SK-MEL-5 (cell line): ENCODE measurements around the gene CCL26. TPM values are rescaled to one million over a fixed set of nuclear protein-coding genes. Genes with fewer than 3 reads are reported as not detected.

ENCODE experiments used
- DNase-seq: peaks from one replicate; pipeline ENCODE4 v3.0.0-alpha.2; 2016; ENCODE audit warnings: low read depth, low spot score
- in situ Hi-C: cut with HindIII; loops from 2 replicates; pipeline ENCODE4 v1.10.0; 2016; ENCODE audit warnings: low sequenced_read_pairs, high pct_unique_total_duplicates, low pct_unique_long_range_greater_than_20kb
- polyA plus RNA-seq, 2 experiments: library from polyadenylated mRNA; depleted of rRNA; stranded (reverse); fragments of >200 nt; gene quantifications; 2 replicates each; pipeline ENCODE4 v1.2.3, GENCODE V29; 2015
- total RNA-seq: library from RNA; depleted of rRNA; stranded (reverse); fragments of >200 nt; shearing (Covaris generic); gene quantifications from 2 replicates; pipeline ENCODE4 v1.2.3, GENCODE V29; 2014; rRNA removed

Gene CCL26, protein sequence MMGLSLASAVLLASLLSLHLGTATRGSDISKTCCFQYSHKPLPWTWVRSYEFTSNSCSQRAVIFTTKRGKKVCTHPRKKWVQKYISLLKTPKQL
- total RNA-seq: not detected in 2 replicates
- polyA plus RNA-seq (2015; cell fraction: cytosol; rRNA removed): not detected in 2 replicates
- not detected in 2 replicates for polyA plus RNA-seq (2015; cell fraction: nucleus; rRNA removed)

DNA sequence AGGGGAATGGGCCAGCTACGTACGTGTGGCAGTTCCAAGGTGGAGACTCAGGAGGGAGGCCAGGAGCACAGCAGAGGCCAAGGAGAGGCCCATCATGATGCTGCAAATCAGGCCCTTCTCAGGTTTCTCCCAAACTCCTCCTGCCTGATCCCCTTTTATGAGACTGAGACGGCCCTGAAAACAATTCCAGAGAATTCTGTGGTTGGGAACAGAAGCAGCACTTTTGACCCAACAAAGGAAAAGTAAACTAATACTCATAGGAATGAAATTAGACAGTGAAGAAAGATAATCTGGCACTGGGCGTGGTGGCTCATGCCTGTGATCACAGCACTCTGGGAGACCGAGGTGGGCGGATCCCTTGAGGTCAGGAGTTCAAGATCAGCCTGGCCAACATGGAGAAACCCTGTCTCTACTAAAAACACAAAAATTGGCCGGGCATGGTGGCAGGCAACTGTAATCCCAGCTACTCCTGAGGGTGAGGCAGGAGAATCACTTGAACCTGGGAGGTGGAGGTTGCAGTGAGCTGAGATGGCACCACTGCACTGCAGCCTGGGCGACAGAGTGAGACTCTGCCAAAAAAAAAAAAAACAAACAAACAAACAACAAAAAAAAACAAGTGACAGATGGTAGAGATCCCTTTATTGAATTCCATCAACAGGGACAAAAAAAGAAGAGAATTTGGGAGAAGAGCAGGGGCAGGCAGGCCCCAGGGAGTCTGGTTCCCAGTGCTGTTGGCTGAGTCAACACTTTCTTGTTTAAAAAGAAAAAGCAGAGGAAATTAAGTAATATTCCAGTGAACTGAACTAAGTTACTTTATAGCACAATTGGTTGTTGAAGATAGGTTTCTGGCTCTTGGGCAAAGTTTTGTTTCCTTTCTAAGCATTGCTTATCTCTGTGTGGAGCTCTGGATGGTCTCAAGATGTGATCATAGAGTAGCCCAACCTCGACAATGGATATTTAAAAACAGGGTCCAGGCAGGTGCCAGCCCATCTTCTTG lies at the start of gene CCL26:
CCL26 (minus strand) TSS at position 131 of the 997 bp plus-strand sequence; CDS start at position 96, 35 bp downstream.
- in situ Hi-C loops: no loop called here
- no peak for DNase-seq

DNA sequence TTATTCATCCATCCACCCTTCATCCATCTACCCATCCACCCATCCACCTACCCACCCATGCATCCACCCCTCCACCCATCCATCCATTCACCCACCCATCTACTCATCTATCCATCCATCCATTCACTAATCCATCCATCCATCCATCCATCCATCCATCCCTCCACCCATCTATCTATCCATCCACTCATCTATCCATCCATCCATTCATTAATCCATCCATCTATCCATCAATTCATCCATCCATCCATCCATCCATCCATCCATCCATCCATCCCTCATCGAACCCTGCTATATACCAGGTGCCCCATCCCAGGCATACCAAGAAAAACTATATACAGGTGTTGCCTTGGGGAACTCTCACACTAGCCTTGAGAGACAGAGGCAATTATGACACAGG lies 48.7 kb upstream of the CCL26 start:
- DNase-seq: no peak
- in situ Hi-C loops: no loop called here

DNA sequence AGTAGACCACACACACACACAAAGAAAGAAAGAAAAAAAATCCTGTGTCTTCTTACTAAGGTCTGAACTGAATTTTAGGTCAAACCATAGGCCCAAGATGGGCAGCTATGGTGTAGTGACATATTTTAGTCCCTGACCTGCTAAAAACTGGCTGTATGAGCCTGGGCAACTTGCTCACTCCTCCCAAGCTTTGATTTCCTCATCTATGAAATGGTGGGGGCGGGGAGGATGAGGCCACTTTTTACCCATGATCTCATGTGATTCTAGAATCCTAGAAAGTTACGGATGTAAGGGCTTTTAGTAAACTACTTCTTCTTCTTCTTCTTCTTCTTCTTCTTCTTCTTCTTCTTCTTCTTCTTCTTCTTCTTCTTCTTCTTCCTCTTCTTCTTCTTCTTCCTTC lies 47.7 kb upstream of the CCL26 start:
- in situ Hi-C loops: no loop called here
- no peak for DNase-seq

DNA sequence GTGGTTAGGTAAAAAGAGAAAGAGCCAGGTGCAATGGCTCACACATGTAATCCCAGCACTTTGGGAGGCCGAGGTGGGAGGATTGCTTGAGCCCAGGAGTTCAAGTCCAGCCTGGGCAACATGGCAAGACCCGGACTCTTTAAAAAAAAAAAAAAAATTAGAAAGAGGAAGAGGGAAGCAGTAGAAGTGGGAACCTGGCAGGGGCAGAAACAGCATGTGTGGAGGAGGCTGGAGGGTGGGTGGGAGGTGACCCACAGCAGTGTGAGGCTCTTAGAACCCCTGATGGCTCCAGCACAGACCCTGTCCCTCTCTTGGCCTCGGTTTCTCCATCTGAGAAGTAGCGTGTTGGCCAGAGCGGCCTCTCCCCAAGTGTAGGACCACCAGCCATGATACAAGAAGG lies 46.5 kb upstream of the CCL26 start:
- DNase-seq: no peak
- in situ Hi-C loops: no loop called here

DNA sequence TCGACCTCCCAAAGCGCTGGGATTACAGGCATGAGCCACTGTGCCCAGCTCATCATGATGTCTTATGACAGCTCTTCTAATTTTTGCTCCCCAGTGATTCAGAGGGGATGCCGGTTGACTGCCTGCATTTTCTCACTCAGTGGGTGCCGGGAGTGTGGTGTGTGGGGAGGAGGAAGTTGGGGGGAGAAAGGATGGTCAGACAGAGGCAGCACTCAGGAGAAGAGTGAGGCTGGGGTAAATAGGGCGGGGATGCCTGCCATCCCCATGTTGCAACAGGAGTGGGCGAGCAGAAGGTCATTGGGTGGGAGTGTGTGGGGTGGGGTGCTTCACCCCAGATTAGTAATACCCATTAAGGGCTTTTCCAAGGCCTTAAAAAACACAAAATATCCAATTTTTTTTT lies 45.1 kb upstream of the CCL26 start:
- DNase-seq: no peak
- in situ Hi-C loops: no loop called here

DNA sequence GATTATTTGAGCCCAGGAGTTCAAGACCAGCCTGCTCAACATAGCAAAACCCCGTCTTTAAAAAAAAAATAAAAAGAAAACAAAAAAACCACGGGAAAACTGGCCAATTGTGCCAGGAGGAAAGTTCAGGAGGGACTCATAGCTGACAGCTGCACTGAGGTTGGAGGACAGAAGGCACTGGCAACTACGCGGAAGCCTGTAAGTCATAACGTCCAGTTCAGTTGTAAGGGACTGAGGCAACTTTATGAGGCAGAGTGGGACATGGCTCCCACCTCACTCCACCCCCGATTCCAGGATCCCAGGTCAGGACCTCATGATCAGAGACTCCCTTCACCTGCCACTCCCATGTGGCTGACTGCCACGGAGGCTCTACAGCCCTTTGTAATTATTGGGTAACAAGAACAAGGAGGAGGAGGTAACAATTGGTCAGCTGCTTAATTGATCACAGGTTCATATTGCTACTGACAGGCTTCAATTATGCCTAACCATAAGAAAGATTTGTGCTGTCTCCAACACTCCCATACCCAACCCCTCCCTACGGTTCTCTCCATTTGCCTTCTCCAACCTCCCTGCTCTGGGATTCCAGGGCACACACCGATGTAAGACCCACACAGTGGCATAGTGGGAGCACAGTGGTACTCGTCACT lies 43.5 kb upstream of the CCL26 start:
- DNase-seq: no peak
- in situ Hi-C loops: no loop called here

DNA sequence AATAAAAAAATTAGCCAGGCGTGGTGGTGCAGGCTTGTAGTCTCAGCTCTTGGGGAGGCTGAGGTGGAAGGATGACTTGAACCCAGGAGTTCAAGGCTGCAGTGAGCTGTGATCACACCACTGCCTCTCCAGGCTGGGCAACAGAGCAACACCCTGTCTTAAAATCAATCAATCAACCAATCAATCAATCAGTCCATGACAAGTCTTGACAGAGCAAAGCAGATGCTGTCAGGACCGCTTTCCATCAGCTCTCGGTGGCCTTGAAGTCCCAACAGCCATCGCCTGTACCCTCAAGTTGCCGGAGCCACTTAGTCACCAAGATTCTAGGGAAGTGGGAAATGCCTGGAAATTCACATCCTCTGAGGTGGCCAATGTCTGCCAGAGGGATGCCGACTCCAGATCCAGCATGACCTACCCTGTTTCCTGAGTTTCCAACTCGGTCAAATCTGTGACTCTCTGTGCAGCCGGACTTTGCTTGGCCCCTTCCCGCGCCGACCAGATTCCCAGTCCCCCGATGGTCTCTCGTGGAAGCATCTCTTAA lies 42.5 kb upstream of the CCL26 start:
- no peak for DNase-seq
- in situ Hi-C loops: no loop called here

DNA sequence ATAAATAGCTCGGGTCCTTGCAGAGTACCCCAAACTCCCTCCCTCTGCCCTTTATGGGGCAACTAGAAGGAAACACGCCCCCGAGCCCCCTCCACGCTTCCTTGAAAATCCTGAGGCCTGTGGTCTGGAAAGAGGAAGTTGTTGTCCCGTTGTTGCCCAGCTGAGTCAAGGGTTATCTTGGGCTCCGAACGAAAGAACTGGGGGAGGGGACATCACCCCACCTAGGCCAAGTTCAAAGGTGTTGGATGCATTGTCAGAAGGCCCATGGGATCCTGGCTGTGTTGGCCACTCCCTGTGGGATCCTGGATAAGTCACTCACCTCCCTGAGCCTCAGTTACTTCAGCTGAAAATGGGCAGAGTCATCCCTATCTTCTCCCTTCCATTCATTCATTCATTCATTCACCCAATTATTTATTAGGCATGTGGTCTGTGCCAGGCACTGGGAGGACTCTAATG lies 41.8 kb upstream of the CCL26 start, which contains the start of gene CCL24:
CCL24 (minus strand) TSS at position 26 of the 456 bp plus-strand sequence. CDS start 91 bp downstream, outside the sequence.
- in situ Hi-C loops: no loop called here
- DNase-seq: no peak

DNA sequence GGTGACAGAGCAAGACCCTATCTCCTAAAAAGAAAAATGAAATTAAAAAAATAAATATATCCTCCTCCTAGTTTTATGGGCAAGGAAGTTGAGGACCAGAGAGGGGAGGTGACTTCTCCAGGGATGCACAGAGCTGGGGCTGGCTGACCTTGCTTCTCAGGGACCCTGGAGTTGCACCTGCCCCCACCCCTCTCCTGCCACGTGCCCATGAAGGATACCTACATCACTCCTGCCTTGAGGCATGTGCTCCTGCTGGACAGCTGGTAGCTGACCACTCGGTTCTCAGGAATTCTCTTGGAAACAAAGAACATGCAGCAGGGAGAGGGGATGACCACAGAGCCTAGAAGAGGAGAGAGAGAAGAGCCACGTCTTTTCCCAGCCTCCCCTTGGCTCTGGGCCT lies 41.1 kb upstream of the CCL26 start:
- in situ Hi-C loops: no loop called here
- DNase-seq: no peak

DNA sequence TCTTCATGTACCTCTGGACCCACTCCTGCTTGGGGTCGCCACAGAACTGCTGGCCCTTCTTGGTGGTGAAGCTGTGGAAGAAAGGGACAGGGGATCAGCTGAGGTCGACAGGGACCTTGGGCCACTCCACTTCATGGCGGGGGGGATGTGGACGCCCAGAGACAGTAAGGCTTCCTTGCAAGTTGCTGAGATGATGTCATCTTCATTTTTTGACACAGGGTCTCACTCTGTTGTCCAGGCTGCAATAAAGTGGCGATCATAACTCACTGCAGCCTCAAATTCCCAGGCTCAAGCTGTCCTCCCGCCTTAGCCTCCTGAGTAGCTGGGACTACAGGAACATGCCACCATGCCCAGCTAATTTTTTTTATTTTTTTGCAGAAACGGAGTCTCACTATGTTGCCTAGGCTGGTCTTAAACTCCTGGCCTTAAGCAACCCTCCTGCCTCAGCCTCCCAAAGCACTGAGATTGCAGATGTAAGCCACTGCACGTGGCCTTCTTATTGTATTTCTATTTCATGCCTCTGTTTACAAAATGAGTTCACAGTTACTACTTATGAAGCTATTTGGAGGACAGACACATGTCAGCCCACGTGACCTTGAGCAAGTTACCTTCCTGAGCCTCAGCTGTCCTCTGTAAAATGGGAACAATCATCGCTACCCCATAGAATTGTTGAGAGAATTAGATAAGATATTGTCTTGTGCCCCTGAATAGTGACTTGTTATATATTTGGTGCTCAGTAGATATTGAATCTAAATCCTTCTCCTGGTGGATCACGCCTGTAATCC lies 40.1 kb upstream of the CCL26 start:
- in situ Hi-C loops: no loop called here

DNA sequence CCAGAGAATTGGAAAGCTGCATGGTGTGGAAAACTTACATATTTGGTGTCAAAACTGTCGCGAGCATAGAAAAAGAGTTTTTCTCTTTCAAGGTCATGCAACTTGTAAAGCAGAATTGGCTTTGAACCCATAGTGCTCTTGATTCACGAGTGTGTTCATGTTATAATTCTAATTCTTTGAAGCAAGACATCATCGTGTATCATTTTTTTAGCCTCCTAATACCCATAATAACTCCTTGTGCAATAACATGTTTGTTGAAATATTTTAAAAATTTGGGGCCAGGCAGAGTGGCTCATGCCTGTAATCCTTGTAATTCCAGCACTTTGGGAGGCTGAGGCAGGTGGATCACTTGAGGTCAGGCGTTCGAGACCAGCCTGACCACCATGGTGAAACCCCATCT lies 37.4 kb upstream of the CCL26 start:
- DNase-seq: no peak
- in situ Hi-C loops: no loop called here

More for the DNA sequence above, 40.1 kb upstream of the CCL26 start:
- no peak for DNase-seq

DNA sequence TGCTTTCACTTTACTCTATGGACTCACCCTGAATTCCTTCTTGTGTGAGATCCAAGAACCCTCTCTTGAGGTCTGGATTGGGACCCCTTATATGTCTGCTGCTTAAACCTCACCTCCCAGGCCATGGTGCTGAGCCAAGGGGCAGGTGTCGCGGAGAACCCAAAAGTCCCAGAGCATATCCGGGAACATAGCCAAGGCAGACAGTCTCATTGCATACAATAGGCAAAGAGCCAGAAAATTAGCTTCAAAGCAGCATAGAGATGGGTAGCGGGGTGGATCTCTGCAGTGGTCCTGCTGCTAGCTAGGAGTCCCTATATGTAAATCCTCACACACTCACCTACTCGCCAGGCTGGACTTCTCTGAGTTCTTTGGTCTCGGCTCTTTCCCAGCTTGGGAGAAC lies 36.1 kb upstream of the CCL26 start:
- DNase-seq: no peak
- in situ Hi-C loops: no loop called here

DNA sequence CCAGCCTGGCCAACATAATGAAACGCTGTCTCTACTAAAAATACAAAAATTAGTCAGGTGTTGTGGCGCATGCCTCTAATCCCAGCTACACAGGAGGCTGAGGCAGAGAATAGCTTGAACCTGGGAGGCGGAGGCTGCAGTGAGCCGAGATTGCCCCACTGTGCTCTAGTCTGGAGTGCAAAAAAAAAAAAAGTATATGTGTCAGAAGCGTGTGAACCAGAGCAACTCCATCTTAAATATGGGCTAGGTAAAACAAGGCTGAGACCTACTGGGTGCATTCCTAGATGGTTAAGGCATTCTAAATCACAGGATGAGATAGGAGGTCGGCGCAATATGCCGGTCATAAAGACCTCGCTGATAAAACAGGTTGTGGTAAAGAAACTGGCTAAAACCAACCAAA lies 35.4 kb upstream of the CCL26 start:
- no peak for DNase-seq
- in situ Hi-C loops: no loop called here

DNA sequence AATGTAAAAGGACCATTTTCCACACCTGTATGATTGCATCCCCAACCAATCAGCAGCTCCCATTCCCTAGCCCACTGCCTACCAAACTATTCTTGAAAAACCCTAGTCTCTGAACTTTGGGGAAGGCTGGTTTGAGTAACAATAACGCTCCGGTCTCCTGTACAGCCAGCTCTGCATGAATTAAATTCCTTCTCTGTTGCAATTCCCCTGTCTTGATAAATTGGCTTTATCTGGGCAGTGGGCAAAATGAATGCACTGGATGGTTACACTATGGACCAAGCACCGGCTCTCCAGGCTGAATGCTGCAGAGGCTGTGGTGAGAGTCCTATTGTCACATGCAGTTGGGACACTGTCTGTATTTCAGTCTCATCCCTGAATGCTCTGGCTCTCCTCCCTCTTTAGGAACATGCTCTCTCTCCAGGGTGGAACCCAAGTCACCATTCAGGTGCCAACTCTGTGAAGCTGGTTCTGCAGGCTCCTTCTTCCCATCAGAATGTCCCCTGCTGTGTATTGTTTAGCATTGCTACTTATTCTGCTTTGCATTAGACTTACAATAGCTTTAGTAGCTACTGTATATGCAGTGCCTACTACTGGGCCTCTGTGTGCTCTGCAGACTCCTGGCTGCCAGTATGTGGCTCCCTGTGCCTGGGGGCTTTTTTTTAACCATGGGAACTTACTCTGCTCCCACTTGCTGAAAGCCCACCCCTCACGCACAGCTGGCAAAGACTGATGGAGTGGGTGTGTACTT lies 34.7 kb upstream of the CCL26 start:
- in situ Hi-C loops: no loop called here
- no peak for DNase-seq

DNA sequence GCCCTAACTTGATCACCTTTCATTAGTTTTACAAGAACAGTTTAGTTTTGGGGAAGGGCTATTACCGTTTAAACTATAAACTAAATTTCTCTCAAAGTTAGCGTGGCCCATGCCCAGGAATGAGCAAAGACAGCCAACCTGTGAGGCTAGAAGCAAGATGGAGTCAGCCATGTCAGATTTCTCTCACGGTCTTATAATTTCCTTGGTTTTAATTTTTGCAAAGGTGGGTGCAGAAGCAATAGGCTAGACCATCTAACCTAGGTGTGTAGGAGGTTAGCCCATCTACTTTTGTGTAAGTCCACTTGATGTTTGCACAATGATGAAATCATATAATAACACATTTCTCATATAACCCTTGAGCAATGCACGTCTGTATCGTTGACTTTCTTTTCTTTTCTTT lies 32.7 kb upstream of the CCL26 start:
- no peak for DNase-seq
- in situ Hi-C loops: no loop called here

DNA sequence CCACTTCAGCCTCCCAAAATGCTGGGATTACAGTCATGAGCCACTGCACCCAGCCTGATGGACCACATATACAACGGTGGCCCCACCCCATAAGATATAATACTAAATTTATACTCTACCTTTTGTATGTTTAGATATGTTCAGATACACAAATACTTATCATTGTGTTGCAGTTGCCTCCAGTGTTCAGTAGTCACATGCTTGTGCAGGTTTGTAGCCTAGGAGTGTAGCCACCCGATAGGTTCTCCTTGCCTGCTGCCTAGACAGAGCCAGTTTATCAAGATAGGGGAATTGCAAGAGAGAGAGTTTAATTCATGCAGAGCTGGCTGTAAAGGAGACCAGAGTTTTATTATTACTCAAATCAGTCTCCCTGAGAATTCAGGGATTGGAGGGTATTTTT lies 32.0 kb upstream of the CCL26 start:
- no peak for DNase-seq
- in situ Hi-C loops: no loop called here

DNA sequence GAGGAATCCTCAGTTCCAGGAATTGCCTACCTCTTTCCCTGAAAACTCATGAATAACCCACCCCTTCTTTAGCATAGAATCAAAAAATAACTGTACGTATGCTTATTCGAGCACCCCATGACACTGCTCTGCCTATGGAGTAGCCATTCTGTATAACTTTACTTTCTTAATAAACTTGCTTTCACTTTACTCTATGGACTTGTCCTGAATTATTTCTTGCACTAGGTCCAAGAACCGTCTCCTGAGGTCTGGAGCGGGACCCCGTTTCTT lies 30.5 kb upstream of the CCL26 start:
- in situ Hi-C loops: no loop called here
- DNase-seq: no peak
